SK-N-SH treated with all-trans-retinoic acid at 6 μM for 48 hours (cell line): ENCODE results near the gene SCGB1C2.
"Not testable (repeated sequence)": the region's sequence is repeated elsewhere in the genome, so short reads cannot be mapped to it uniquely, and the experiment has no call there.

Source experiments
- ATAC-seq: fragments of 200-7000 bp; cut with Tn5 transposase; 3 replicates; pipeline ENCODE4 v1.9.1; 2020; ENCODE audit warnings: mild to moderate bottlenecking, moderate library complexity
- ESRRG ChIP-seq: fragments of 250-450 bp; sonication (Bioruptor Pico); IDR thresholded peaks from 2 replicates; pipeline ENCODE4 v1.6.1; 2021; ENCODE audit warnings: mild to moderate bottlenecking
- PPARA ChIP-seq: fragments of 250-450 bp; sonication (Bioruptor Pico); IDR thresholded peaks from 2 replicates; pipeline ENCODE4 v1.5.0; 2020; ENCODE audit warnings: mild to moderate bottlenecking, borderline replicate concordance
- SNAI2 ChIP-seq: fragments of 250-450 bp; sonication (Bioruptor Pico); IDR thresholded peaks from 2 replicates; pipeline ENCODE4 v1.5.0; 2020; ENCODE audit warnings: mild to moderate bottlenecking, moderate library complexity
- TCF4 ChIP-seq: fragments of 250-450 bp; sonication (Bioruptor Pico); IDR thresholded peaks from 2 replicates; pipeline ENCODE4 v1.8.0; 2021; ENCODE audit warnings: mild to moderate bottlenecking, moderate library complexity, borderline replicate concordance
- TOX ChIP-seq: fragments of 250-450 bp; sonication (Bioruptor Pico); IDR thresholded peaks from 2 replicates; pipeline ENCODE4 v1.8.0; 2021; ENCODE audit warnings: mild to moderate bottlenecking, moderate library complexity, borderline replicate concordance
- ZC3H10 ChIP-seq: fragments of 250-450 bp; sonication (Bioruptor Pico); IDR thresholded peaks from 2 replicates; pipeline ENCODE4 v1.5.1; 2021; ENCODE audit warnings: mild to moderate bottlenecking, moderate library complexity
- ZFP3 ChIP-seq: fragments of 250-450 bp; sonication (Bioruptor Pico); IDR thresholded peaks from 2 replicates; pipeline ENCODE4 v1.5.0; 2020; ENCODE audit warnings: mild to moderate bottlenecking, moderate library complexity
- ZFP30 ChIP-seq: fragments of 450-650 bp; formaldehyde crosslinking; IDR thresholded peaks from 2 replicates; pipeline ENCODE4 v1.5.0; 2022; ENCODE audit warnings: mild to moderate bottlenecking, moderate library complexity
- ZNF8 ChIP-seq: fragments of 450-650 bp; formaldehyde crosslinking; IDR thresholded peaks from 2 replicates; pipeline ENCODE4 v1.5.0; 2020; ENCODE audit warnings: mild to moderate bottlenecking, moderate library complexity
- TF ChIP-seq, protein P1 (sequence below): fragments of 250-450 bp; sonication (Bioruptor Pico); IDR thresholded peaks from 2 replicates; pipeline ENCODE4 v1.5.0; 2020; ENCODE audit warnings: mild to moderate bottlenecking, moderate library complexity
- TF ChIP-seq, protein P2 (sequence below): fragments of 250-450 bp; sonication (Bioruptor Pico); IDR thresholded peaks from 2 replicates; pipeline ENCODE4 v1.8.0; 2021; ENCODE audit warnings: low read depth, mild to moderate bottlenecking, moderate library complexity, borderline replicate concordance

Gene SCGB1C2

DNA sequence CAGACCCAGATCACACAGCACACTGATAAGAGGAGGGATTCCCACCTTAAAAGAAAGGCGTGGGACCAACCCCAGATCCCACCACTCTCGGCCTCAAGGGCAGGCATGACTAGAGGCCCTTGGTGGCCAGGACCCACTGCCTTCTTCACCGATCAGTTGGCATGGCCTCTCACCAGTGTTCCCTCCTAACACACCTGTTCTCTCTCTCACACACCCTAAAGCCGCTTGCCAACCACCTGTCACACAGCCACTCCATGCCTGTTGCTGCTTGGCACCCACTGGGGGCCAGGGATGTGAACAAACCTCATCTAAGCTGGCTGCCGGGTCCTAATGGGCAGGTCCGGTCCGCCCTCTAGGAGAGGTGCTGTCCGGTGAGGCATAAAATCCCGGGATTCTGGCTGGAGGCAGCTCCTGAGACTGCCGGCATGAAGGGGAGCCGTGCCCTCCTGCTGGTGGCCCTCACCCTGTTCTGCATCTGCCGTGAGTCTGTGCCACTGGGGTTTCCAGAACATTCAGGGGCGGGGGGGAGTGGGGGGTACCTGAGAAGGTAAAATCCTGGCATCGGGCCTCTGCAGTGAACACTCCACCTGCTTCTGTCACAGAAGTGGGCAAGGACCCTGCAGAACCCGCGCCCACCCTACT, at the start of gene SCGB1C2:
SCGB1C2 (plus strand) TSS at position 404 of the 642 bp plus-strand sequence; CDS start at position 426, 22 bp downstream.
- ATAC-seq: not testable (repeated sequence)

DNA sequence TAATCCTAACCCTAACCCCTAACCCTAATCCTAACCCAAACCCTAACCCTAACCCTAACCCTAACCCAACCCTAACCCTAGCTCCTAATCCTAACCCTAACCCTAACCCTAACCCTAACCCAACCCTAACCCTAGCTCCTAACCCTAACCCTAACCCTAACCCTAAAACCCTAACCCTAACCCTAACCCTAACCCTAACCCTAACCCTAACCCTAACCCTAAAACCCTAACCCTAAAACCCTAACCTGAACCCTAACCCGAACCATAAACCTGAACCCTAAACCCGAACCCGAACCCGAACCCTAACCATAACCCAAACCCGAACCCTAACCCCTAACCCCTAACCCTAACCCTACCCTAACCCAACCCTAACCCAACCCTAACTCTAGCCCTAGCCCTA, 24.3 kb upstream of the SCGB1C2 start:
- not testable (repeated sequence) for ATAC-seq

DNA sequence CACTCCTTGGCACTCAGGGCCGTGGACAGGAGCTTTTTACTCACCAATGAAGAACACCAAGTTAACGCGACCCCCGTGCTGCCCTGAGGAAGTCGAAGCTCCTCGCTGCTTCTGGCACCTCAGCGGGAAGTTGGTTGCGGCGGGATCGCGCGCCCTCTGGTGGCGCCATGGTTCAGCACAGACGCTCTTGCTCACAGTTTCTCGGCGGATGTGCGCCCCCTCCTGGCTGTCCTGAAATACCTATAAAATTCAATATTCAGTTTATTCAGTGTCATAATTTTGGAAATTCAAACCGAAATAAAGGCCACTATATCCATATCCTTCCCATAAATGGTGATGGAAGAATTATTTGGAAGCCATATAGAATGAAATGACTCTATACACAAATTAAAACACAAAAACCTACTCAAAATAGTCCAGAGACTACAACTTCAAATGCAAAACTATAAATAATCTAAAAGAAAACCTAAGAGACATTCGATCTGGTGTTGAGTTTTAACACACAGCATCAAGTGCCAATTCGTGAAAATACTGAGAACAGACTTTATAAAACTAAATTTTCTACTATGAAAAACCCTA, 18.9 kb upstream of the SCGB1C2 start:
- ATAC-seq: not testable (repeated sequence)

DNA sequence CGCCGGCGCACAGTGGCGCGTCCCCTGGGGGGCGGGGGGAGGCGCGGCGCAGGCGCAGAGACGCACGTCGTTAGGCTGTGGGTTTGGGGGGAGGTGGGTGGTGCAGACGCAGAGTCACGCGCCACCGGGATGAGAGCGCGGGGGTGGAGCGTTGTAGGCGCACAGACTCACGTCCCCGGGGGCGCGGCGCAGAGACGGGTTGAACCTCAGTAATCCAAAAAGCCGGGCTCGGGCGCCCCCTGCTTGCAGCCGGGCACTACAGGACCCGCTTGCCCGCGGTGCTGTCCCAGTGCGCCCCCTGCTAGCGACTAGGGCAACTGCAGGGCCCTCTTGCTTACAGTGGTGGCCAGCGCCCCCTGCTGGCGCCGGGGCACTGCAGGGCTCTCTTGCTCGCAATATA, 3.4 kb upstream of the SCGB1C2 start:
- not testable (repeated sequence) for ATAC-seq

DNA sequence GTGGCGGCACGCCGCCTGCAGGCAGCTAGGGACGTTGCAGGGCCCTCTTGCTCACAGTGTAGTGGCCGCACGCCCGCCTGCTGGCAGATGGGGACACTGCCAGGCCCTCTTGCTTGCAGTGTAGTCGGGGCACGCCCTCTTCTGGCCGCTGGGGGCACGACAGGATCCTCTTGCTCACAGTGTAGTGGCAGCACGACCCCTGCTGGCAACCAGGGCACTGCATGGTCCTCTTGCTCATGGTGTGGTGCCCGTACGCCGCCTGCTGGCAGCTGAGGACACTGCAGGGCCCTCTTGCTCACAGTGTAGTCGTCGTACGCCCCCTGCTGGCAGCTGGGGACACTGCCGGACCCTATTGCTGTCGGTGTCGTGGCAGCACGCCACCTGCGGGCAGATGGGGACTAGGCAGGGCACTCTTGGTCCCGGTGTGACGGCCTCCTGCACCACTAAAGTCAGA, 3.0 kb upstream of the SCGB1C2 start:
- peak; percentile 45; the same call in 2 of the 3 replicates for ATAC-seq

DNA sequence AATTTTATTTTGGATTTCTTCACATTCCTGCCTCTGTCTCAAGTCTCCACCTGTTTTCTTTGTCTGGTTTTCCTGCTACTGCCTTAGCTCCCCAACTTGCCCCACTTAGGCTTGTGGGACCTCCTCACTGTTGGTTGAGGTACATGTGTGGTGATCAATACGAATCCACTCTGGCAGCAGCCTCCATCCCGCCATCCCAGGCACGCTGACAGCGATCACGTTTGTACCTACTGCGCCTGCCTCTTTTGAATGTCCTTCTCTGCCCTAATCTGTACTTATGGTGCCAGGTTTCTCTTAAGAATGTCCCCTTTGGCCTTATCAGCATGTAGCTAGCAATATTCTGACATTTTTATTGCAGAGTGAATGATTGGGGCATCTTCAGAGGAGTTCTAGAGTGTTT, 2.3 kb upstream of the SCGB1C2 start:
- ATAC-seq: not testable (repeated sequence)

DNA sequence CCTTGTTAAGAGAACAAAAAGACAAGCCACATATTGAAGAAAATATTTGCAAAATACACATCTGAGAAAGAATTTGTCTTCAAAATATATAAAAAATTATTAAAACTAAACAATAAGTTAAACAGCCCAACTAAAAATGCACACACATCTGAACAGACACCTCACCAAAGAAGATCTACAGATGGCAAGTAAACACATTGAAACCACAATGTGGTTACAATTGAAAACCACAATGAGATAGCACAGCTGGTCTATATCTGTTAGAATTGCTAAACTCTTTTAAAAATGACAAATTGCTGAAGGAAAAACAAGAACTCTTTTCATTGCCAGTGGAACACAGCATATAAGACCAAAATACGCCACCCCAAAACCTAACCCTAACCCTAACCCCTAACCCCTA, 1.5 kb upstream of the SCGB1C2 start:
- ATAC-seq: not testable (repeated sequence)

DNA sequence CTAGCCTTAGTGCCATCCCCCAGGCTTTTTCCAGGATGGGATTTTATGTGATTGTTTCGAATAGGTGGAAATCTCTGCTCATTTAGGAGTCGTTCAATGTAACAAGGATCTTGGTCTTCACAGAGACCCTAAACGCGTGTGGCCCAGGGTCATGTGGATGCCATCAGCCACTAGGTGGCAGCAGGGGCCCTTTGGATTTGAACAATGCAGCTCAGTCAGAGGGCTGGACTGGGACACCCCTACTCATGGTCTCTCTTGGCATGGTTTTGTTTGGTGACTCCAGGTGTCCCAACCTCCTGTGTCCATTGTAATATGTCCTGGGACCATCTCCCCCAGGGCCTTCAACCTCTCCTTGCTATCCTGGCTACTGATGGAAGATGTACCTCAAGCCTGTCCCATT, 838 bp upstream of the SCGB1C2 start:
- ATAC-seq: peak; percentile 98

DNA sequence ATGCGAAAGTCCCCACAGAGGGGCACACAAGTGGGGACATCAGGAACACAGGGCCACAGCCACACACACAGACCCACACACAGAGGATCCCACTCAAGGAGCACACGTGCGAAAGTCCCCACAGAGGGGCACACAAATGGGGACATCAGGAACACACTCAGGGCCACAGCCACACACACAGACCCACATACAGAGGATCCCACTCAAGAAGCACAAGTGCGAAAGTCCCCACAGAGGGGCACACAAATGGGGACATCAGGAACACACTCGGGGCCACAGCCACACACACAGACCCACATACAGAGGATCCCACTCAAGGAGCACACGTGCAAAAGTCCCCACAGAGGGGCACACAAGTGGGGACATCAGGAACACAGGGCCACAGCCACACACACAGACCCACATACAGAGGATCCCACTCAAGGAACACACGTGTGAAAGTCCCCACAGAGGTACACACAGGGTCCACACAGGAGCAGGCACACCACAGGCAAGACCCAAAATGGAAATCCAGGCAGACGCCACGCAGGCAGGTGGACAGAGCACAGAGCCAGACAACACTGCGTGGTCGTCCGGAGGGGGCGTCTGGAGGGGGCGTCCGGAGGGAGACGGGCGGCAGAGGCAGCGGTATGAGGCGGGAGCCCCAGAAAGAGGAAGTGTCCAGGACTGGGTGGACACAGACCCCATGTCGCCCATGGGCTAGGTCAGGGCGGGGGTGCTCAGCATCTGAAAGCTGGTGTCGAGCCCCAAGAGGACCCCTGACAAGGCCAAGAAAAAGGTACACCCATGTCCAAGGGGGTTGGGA, 2.2 kb downstream of the SCGB1C2 start:
- not testable (repeated sequence) for ATAC-seq

DNA sequence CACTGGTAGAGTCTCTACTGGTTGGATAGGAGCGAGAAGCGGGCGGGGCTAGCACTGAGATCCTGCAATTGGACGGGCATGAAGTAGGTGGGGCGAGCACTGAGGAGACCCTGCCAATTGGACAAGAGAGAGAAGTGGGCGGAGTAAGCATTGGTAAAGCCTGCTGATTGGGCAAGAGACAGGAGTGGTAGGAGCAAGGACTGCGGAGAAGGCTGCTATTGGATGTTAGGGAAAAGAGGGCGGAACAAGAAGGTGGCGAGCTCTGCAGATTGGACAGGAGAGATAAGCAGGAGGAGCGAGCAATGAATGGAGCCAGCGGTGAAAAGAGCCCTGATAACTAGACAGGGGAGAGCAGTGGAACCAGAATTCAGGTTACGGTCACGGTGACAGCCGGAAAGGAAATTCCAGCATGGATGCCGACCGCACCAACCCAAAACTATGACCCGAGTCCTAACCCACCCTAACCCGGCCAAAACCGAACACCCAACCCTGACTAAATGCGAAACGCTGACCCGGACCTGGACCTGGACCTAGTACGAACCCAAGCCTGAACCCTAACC, 4.8 kb downstream of the SCGB1C2 start:
- ATAC-seq: no peak
- no peak for TF ChIP-seq ZFP3

DNA sequence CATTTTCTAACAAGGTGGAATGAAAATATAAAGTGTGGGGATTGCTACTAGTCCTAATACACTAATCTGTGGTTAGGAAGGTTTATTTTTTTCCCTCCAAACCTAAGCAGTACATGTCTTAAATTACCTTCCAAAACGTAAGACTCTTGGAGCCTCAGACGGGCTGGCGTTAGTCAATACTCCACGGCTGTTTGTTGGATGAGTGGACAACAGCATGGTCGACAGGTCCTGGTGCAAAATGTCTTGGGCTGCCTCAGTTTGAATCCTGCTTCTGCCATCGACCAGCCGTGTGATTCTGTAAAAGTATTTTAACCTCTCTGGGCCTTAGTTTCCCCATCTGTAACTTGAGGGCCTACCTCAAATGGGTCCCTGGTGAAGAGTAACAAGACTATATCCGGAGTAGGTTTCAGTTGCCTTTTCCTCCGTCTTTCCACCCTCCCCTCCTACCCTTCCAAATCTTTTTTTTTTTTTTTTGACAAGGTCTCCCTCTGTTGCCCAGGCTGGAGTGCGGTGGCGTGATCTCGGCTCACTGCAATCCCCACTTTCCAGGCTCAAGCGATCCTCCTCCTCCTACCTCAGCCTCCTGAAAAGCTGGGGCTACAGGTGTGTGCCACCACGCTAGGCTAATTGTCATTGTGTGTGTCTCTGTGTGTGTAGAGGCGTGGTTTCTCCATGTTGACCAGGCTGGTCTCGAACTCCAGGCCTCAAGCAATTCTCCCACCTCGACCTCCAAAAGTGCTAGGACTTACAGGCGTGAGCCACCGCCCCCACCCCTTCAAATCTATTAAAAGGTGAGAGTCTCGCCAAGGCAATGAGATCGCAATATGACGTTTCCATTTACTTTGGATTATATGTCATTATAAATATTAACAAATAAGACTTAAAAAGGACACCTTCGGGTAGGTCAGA, 5.8 kb downstream of the SCGB1C2 start:
- ATAC-seq: no peak
- TF ChIP-seq, protein P1, sequence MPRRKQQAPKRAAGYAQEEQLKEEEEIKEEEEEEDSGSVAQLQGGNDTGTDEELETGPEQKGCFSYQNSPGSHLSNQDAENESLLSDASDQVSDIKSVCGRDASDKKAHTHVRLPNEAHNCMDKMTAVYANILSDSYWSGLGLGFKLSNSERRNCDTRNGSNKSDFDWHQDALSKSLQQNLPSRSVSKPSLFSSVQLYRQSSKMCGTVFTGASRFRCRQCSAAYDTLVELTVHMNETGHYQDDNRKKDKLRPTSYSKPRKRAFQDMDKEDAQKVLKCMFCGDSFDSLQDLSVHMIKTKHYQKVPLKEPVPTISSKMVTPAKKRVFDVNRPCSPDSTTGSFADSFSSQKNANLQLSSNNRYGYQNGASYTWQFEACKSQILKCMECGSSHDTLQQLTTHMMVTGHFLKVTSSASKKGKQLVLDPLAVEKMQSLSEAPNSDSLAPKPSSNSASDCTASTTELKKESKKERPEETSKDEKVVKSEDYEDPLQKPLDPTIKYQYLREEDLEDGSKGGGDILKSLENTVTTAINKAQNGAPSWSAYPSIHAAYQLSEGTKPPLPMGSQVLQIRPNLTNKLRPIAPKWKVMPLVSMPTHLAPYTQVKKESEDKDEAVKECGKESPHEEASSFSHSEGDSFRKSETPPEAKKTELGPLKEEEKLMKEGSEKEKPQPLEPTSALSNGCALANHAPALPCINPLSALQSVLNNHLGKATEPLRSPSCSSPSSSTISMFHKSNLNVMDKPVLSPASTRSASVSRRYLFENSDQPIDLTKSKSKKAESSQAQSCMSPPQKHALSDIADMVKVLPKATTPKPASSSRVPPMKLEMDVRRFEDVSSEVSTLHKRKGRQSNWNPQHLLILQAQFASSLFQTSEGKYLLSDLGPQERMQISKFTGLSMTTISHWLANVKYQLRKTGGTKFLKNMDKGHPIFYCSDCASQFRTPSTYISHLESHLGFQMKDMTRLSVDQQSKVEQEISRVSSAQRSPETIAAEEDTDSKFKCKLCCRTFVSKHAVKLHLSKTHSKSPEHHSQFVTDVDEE (CRISPR knock-in tag): no peak
- TF ChIP-seq ESRRG (CRISPR knock-in tag) (no peak), ZNF8 (CRISPR knock-in tag) (no peak), ZC3H10 (CRISPR knock-in tag) (no peak), TOX (CRISPR knock-in tag) (no peak), ZFP30 (CRISPR knock-in tag) (no peak), ZFP3 (no peak), PPARA (no peak), TCF4 (CRISPR knock-in tag) (no peak), SNAI2 (CRISPR knock-in tag) (no peak)
- TF ChIP-seq, protein P2, sequence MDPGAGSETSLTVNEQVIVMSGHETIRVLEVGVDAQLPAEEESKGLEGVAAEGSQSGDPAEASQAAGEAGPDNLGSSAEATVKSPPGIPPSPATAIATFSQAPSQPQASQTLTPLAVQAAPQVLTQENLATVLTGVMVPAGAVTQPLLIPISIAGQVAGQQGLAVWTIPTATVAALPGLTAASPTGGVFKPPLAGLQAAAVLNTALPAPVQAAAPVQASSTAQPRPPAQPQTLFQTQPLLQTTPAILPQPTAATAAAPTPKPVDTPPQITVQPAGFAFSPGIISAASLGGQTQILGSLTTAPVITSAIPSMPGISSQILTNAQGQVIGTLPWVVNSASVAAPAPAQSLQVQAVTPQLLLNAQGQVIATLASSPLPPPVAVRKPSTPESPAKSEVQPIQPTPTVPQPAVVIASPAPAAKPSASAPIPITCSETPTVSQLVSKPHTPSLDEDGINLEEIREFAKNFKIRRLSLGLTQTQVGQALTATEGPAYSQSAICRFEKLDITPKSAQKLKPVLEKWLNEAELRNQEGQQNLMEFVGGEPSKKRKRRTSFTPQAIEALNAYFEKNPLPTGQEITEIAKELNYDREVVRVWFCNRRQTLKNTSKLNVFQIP: no peak
